Measurements from ENCODE around the gene RGMA. TPM values are rescaled to one million over a fixed set of nuclear protein-coding genes. Genes with fewer than 3 reads are reported as not detected.

The RGMA gene
- total RNA-seq, 1 experiment from 2014 or later: 41.4 TPM

- Histone ChIP-seq H2BK5ac (ENCODE audit: insufficient read length, low read length) (no peak overlapping the region), H4K5ac (ENCODE audit: insufficient read length, low read depth, low read length) (no peak overlapping the region), H2BK20ac (ENCODE audit: low read depth, low read length, poor library complexity, severe bottlenecking) (no peak overlapping the region), H3K79me1 (ENCODE audit: insufficient read depth, low read depth, low read length, poor library complexity, severe bottlenecking) (no peaks in the 10 kb centered on the region), H3K23ac (ENCODE audit: insufficient read length, low read depth, low read length) (no peak overlapping the region), H3K14ac (ENCODE audit: insufficient read depth, low read length) (no peak overlapping the region), H3K23me2 (ENCODE audit: insufficient read length, low read depth, low read length, poor library complexity, severe bottlenecking) (no peaks in the 10 kb centered on the region), H3K27me3 (ENCODE audit: insufficient read depth, low read length) (no peaks in the 10 kb centered on the region), H3K4me2 (ENCODE audit: insufficient read depth, insufficient read length, low read length) (no peak overlapping the region), H3T11ph (ENCODE audit: low read length) (no peak overlapping the region), H3K27ac (ENCODE audit: insufficient read length, low read depth, low read length) (no peak overlapping the region), H2BK120ac (ENCODE audit: low read depth, low read length, poor library complexity, severe bottlenecking) (no peak overlapping the region), H3K56ac (ENCODE audit: insufficient read length, low read depth, low read length) (no peak overlapping the region), H4K20me1 (ENCODE audit: control insufficient read depth, insufficient read depth, insufficient read length) (no peaks in the 10 kb centered on the region), H2AK5ac (ENCODE audit: insufficient read length, low read length) (no peak overlapping the region), H3K9me3 (ENCODE audit: control insufficient read depth, low read depth, low read length) (no peaks in the 10 kb centered on the region), H2BK12ac (ENCODE audit: insufficient read length, low read depth, low read length) (no peak overlapping the region), H2AFZ (ENCODE audit: low read length) (no peak overlapping the region), H3K18ac (ENCODE audit: insufficient read length, low read depth, low read length) (no peak overlapping the region), H3K9ac (ENCODE audit: extremely low read depth, insufficient read length, low read length) (no peak overlapping the region), H3K79me2 (ENCODE audit: insufficient read depth, low read length) (no peaks in the 10 kb centered on the region), H2BK15ac (ENCODE audit: low read depth, low read length) (no peak overlapping the region), H3K4ac (ENCODE audit: low read depth, low read length) (no peak overlapping the region), H4K8ac (replicated peaks; ENCODE audit: insufficient read length, low read depth, low read length) (no peak overlapping the region), H3K4me1 (ENCODE audit: insufficient read depth, low read length) (no peaks in the 10 kb centered on the region), H4K91ac (ENCODE audit: insufficient read length, low read depth, low read length) (no peak overlapping the region)
- Mint-ChIP-seq H3K4me3 (no peak overlapping the region), H3K27me3 (ENCODE audit: low read depth) (peaks cover 17% of the 10 kb centered on the region), H3K27ac (no peak overlapping the region), H3K4me1 (0 out of 4 replicates have a peak, but pooled peaks cover 0 to 16% of the 10 kb centered on the region in 2 experiments), H3K9me3 (no peaks in the 10 kb centered on the region), H3K36me3 (ENCODE audit: insufficient read depth in 1 of 3, low read depth in 3 of 3) (no peaks in the 10 kb centered on the region)
- no peak for DNase-seq
- TF ChIP-seq CTCF (conservative IDR thresholded peaks at IDR 0.05): no peak
- no CpG with 5 or more reads among the region's 8 CpGs for WGBS (ENCODE audit: extremely low coverage, insufficient read length, low lambda C conversion rate)
Observed at GRCh38 chr15:93126599-93126998, 37.6 kb upstream of the RGMA start.

Data from H9 (cell line).